ES-I3 (cell line): Measurements from ENCODE around the gene RNF212.

Experiments
- H3K36me3 ChIP-seq: 2 replicates; pipeline ENCODE4 v1.6.1; 2013; ENCODE audit warnings: mild to moderate bottlenecking, low read length, control low read depth, moderate library complexity; ENCODE audit not compliant: insufficient read depth
- H3K4me1 ChIP-seq: 2 replicates; pipeline ENCODE4 v1.6.1; 2013; ENCODE audit warnings: mild to moderate bottlenecking, control low read depth, low read length; ENCODE audit not compliant: insufficient read depth
- H3K9ac ChIP-seq: 2 replicates; pipeline ENCODE4 v1.6.1; 2013; ENCODE audit warnings: low read depth, mild to moderate bottlenecking, low read length, moderate library complexity
- H3K9me3 ChIP-seq: 2 replicates; pipeline ENCODE4 v1.6.1; 2013; ENCODE audit warnings: mild to moderate bottlenecking, low read length, moderate library complexity; ENCODE audit not compliant: control insufficient read depth, insufficient read depth

The RNF212 gene

GRCh38 chr4:1028574-1029220 is 84.7 kb downstream of the RNF212 start:
- no peaks in the 10 kb centered on the region for H3K9me3 ChIP-seq
- H3K36me3 ChIP-seq = no peaks in the 10 kb centered on the region; the same call in 1 of the 2 replicates
- peaks cover 13% of the 10 kb centered on the region; the same call in 1 of the 2 replicates for H3K4me1 ChIP-seq
- no peak overlapping the region for H3K9ac ChIP-seq

DNA sequence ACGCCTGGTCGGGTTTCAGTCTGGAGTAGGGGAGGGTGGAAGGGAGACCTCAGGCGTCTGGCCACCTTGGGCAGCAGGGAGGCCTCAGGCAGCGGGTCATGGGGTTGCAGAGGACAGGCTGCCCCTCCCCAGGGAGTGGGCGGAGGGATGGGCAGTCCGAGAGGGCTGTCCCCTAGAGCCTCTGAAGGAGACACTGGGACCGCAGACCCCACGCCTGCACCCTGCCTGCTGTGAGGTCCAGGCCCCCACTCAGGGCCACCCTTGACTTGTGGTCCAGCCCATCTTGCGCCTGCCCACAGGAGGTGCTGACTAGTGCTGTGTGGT is 85.5 kb downstream of the RNF212 start:
- H3K9me3 ChIP-seq = no peaks in the 10 kb centered on the region
- H3K36me3 ChIP-seq = no peaks in the 10 kb centered on the region; the same call in 1 of the 2 replicates
- peaks cover 13% of the 10 kb centered on the region; the same call in 1 of the 2 replicates for H3K4me1 ChIP-seq
- no peak overlapping the region for H3K9ac ChIP-seq

GRCh38 chr4:1027219-1027914 is 86.0 kb downstream of the RNF212 start:
- Histone ChIP-seq H3K9me3 (no peaks in the 10 kb centered on the region), H3K4me1 (peaks cover 13% of the 10 kb centered on the region; the same call in 1 of the 2 replicates), H3K36me3 (no peaks in the 10 kb centered on the region; the same call in 1 of the 2 replicates), H3K9ac (no peak overlapping the region)

DNA sequence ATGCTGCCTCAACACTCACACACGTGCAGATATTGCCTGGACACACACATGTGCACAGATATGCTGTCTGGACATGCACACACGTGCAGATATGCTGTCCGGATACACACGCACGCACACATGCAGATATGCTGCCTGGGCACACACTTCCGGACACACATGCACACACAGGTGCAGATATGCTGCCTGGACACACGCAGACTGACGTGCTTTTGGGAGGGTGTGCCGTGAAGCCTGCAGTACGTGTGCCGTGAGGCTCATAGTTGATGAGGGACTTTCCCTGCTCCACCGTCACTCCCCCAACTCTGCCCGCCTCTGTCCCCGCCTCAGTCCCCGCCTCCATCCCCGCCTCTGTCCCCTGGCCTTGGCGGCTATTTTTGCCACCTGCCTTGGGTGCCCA is 87.2 kb downstream of the RNF212 start:
- H3K9ac ChIP-seq = no peak overlapping the region
- no peaks in the 10 kb centered on the region; the same call in 1 of the 2 replicates for H3K36me3 ChIP-seq
- peaks cover 13% of the 10 kb centered on the region; the same call in 1 of the 2 replicates for H3K4me1 ChIP-seq
- no peaks in the 10 kb centered on the region for H3K9me3 ChIP-seq

GRCh38 chr4:1024882-1025545 is 88.3 kb downstream of the RNF212 start:
- Histone ChIP-seq H3K4me1 (peaks cover 8% of the 10 kb centered on the region; the same call in 1 of the 2 replicates), H3K36me3 (no peaks in the 10 kb centered on the region; the same call in 1 of the 2 replicates), H3K9ac (no peak overlapping the region), H3K9me3 (no peaks in the 10 kb centered on the region)

GRCh38 chr4:1023895-1024740 is 89.2 kb downstream of the RNF212 start:
- H3K9ac ChIP-seq = no peak overlapping the region
- no peaks in the 10 kb centered on the region for H3K9me3 ChIP-seq
- peaks cover 12% of the 10 kb centered on the region for H3K4me1 ChIP-seq
- H3K36me3 ChIP-seq = no peaks in the 10 kb centered on the region; the same call in 1 of the 2 replicates

DNA sequence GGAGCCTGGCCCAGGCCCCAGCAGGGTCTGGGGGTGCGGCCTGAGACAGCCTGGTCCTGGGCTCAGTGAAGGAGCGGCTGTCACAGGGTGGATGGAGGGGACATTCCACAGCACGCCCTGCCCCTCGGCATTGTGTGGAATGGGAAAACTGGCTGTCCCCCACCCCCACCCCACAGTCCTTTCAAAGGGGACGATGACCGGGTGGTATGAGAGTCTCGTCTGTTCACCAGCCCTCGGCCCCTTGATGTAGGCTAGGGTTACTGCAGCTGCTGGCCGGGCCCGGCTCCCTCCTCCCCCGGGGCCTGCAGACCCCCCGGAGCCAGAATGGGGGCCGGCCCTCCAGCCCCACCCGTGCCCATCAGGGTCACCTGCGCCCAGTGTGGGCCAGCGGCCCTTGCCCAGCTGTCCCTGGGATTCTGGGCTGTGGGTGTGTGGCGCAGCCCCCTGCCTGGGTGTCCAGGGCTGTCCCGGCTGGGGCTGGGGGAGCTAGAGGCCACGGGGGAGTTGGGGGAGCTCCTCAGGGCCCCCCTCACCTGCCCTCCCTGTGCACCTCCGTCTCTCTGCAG is 90.2 kb downstream of the RNF212 start:
- H3K9me3 ChIP-seq = no peaks in the 10 kb centered on the region
- H3K36me3 ChIP-seq = no peaks in the 10 kb centered on the region; the same call in 1 of the 2 replicates
- H3K4me1 ChIP-seq = peaks cover 19% of the 10 kb centered on the region
- no peak overlapping the region for H3K9ac ChIP-seq

DNA sequence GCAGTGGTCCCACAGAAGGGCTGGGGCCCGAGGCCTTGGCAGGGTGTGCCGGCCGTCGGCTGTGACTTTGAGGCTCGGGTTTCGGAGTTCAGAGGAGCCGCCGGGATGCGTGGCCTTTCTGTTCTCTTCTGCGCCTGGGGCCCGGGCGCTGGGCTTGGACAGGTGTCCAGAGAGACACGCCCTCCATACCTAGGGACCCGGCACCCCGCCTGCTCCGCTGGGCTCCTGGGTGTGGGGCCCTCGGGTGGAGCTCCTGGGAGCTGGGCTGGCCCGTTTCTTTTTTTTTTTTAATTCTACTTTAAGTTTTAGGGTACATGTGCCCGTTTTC is 90.7 kb downstream of the RNF212 start:
- Histone ChIP-seq H3K4me1 (peaks cover 14% of the 10 kb centered on the region), H3K9ac (no peak overlapping the region), H3K9me3 (no peaks in the 10 kb centered on the region), H3K36me3 (no peaks in the 10 kb centered on the region; the same call in 1 of the 2 replicates)

- H3K36me3 ChIP-seq = no peaks in the 10 kb centered on the region; the same call in 1 of the 2 replicates
- no peak overlapping the region for H3K9ac ChIP-seq
- no peaks in the 10 kb centered on the region for H3K9me3 ChIP-seq
- H3K4me1 ChIP-seq = peaks cover 11% of the 10 kb centered on the region
Measured at GRCh38 chr4:1022051-1022738, 91.2 kb downstream of the RNF212 start.
